Neuronal stem cell (in vitro differentiated cells): ENCODE results near the gene PPARD.

Experiments
- DNase-seq: peaks from one replicate; pipeline ENCODE4 v3.0.0-alpha.2; 2013; ENCODE audit warnings: low spot score
- H2AFZ ChIP-seq: one replicate; pipeline ENCODE4 v1.6.1; 2013; ENCODE audit warnings: mild to moderate bottlenecking, low read length, inconsistent platforms
- H2AK5ac ChIP-seq: 2 replicates; pipeline ENCODE4 v1.6.1; 2013; ENCODE audit warnings: low read depth, mild to moderate bottlenecking, inconsistent platforms, low read length, moderate library complexity, mixed read lengths
- H2BK120ac ChIP-seq: 2 replicates; pipeline ENCODE4 v1.6.1; 2013; ENCODE audit warnings: low read depth, mild to moderate bottlenecking, inconsistent platforms, low read length, moderate library complexity, mixed read lengths
- H2BK12ac ChIP-seq: one replicate; pipeline ENCODE4 v1.6.1; 2013; ENCODE audit warnings: low read length, inconsistent platforms
- H2BK15ac ChIP-seq: 2 replicates; pipeline ENCODE4 v1.6.1; 2013; ENCODE audit warnings: mild to moderate bottlenecking, low read length, inconsistent platforms, mixed read lengths
- H2BK5ac ChIP-seq: one replicate; pipeline ENCODE4 v1.6.1; 2013; ENCODE audit warnings: inconsistent platforms, mild to moderate bottlenecking, low read length, moderate library complexity
- H3K14ac ChIP-seq: one replicate; pipeline ENCODE4 v1.6.1; 2013; ENCODE audit warnings: low read length, inconsistent platforms
- H3K18ac ChIP-seq: 2 replicates; pipeline ENCODE4 v1.6.1; 2013; ENCODE audit warnings: low read length, inconsistent platforms
- H3K23ac ChIP-seq: 2 replicates; pipeline ENCODE4 v1.6.1; 2013; ENCODE audit warnings: low read depth, mild to moderate bottlenecking, mixed read lengths, low read length, inconsistent platforms; ENCODE audit not compliant: poor library complexity
- H3K27ac ChIP-seq: replicated peaks from 3 replicates; pipeline ENCODE4 v1.5.1; 2013; ENCODE audit warnings: low read length, inconsistent platforms
- H3K27me3 ChIP-seq, 3 experiments: 2 replicates each; pipeline ENCODE4 v1.6.1; 2013; ENCODE audit warnings: low read length in 3 of 3, mild to moderate bottlenecking in 2 of 3, inconsistent platforms in 1 of 3, low read depth in 1 of 3, mixed read lengths in 1 of 3, moderate library complexity in 1 of 3; ENCODE audit not compliant: control insufficient read depth in 3 of 3, insufficient read depth in 3 of 3
- H3K36me3 ChIP-seq, 2 donors: replicated peaks in 1 of 2; 2 replicates each; pipeline ENCODE4 v1.6.1; 2013; ENCODE audit warnings: low read length in 2 of 2; ENCODE audit not compliant: control insufficient read depth in 2 of 2, insufficient read depth in 2 of 2
- H3K4ac ChIP-seq: 2 replicates; pipeline ENCODE4 v1.6.1; 2013; ENCODE audit warnings: inconsistent platforms, mild to moderate bottlenecking, low read length, moderate library complexity
- H3K4me1 ChIP-seq, 2 donors: 1 replicate in 1 of 2; 2 replicates in 1 of 2; pipeline ENCODE4 v1.6.1; 2013; ENCODE audit warnings: low read length in 2 of 2, low read depth in 1 of 2; ENCODE audit not compliant: control insufficient read depth in 2 of 2, insufficient read depth in 1 of 2
- H3K4me2 ChIP-seq: one replicate; pipeline ENCODE4 v1.6.1; 2013; ENCODE audit warnings: mild to moderate bottlenecking, low read length, inconsistent platforms; ENCODE audit not compliant: insufficient read depth, poor library complexity, severe bottlenecking
- H3K4me3 ChIP-seq, 2 donors: 2 replicates each; pipeline ENCODE4 v1.5.1; 2013; ENCODE audit warnings: low read length in 2 of 2, mild to moderate bottlenecking in 2 of 2, inconsistent platforms in 1 of 2, moderate library complexity in 1 of 2
- H3K79me1 ChIP-seq: one replicate; pipeline ENCODE4 v1.6.1; 2013; ENCODE audit warnings: low read depth, mild to moderate bottlenecking, inconsistent platforms, low read length, moderate library complexity
- H3K9ac ChIP-seq: one replicate; pipeline ENCODE4 v1.6.1; 2013; ENCODE audit warnings: mild to moderate bottlenecking, low read depth, low read length, inconsistent platforms; ENCODE audit not compliant: poor library complexity
- H3K9me3 ChIP-seq, 2 donors: replicated peaks in 1 of 2; 2 replicates each; pipeline versions ENCODE3 to v1.6.1; 2013; ENCODE audit warnings: low read length in 2 of 2, mild to moderate bottlenecking in 2 of 2, inconsistent platforms in 1 of 2, low read depth in 1 of 2, mixed read lengths in 1 of 2, moderate library complexity in 1 of 2; ENCODE audit not compliant: control insufficient read depth in 2 of 2, insufficient read depth in 1 of 2
- H4K8ac ChIP-seq: one replicate; pipeline ENCODE4 v1.6.1; 2013; ENCODE audit warnings: low read depth, mild to moderate bottlenecking, inconsistent platforms, low read length, moderate library complexity
- H4K91ac ChIP-seq: one replicate; pipeline ENCODE4 v1.6.1; 2013; ENCODE audit warnings: low read length, low read depth, mild to moderate bottlenecking, inconsistent platforms; ENCODE audit not compliant: poor library complexity
- WGBS, 2 donors: extraction: QIAGEN DNeasy Blood & Tissue Kit; methylation state at CpG; one replicate each; pipeline ENCODE4 v1.1.7; 2013; ENCODE audit warnings: missing lambda C conversion rate in 2 of 2, mixed read lengths in 1 of 2; ENCODE audit not compliant: insufficient read length in 2 of 2, insufficient replicate concordance in 1 of 2; ENCODE audit errors: extremely low coverage in 2 of 2; 5-methylcytosine and 5-hydroxymethylcytosine counted together

PPARD gene

DNA sequence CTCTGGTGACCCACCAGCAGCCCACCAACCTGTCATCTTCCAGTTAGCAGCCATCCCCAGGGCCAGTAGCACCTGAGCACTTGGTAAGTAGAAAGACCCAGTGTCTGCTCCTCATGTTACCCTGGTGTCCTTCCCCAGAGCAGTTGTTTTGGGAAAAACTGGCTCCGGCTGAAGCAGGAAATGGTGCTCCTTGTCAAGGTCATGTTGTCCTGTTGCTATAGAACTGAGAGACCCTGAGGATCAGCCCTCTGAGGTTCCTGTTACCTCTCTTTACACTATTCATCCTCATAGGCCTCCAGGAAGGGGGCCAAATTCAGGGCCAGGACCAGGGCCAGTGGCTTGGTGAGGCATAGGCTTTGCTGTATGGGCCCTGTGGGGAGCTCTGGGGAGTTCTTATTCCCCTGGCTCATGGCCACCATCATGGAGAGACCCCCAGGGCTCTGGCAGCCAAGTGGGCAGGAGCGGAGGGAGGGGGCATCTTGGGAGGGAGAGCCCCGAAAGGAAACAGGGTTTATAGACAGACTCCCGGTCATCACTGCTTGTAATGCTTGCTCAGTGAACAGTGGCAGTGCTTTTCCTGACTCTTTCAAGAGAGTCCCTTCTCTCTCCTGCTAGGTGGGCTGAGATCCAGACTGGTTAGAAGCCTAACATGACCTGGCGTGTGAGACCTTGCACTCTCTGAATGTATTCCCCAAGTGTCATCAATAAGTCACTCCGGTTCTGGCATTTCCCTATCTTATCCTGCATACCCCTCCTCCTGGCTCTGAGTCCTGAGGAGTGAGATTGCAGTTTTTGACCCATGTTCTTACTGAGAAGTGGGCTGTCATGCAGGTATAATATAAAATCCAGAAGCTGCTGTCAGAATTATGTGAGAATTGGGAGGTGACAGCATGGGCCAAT lies 50.7 kb downstream of the PPARD start:
- Histone ChIP-seq H3K27ac (no peak overlapping the region), H2BK12ac (no peak overlapping the region), H3K9me3 (peaks cover 0 to 4% of the 10 kb centered on the region in 2 donors), H3K27me3 (no peaks in the 10 kb centered on the region), H2BK120ac (no peak overlapping the region), H3K4me2 (no peak overlapping the region), H2AFZ (no peak overlapping the region), H3K79me1 (no peaks in the 10 kb centered on the region), H3K4me1 (no peaks in the 10 kb centered on the region), H4K91ac (no peak overlapping the region), H3K18ac (no peak overlapping the region), H4K8ac (no peak overlapping the region), H2BK5ac (no peak overlapping the region), H2AK5ac (peak overlapping the region; percentile 32), H3K9ac (no peak overlapping the region), H3K14ac (no peak overlapping the region), H3K36me3 (no peaks in the 10 kb centered on the region), H3K4ac (no peak overlapping the region), H3K23ac (peak overlapping the region; percentile 49), H2BK15ac (no peak overlapping the region), H3K4me3 (no peak overlapping the region)
- no peak for DNase-seq
- no CpG with 5 or more reads among the region's 6 CpGs for WGBS, 2 donors

DNA sequence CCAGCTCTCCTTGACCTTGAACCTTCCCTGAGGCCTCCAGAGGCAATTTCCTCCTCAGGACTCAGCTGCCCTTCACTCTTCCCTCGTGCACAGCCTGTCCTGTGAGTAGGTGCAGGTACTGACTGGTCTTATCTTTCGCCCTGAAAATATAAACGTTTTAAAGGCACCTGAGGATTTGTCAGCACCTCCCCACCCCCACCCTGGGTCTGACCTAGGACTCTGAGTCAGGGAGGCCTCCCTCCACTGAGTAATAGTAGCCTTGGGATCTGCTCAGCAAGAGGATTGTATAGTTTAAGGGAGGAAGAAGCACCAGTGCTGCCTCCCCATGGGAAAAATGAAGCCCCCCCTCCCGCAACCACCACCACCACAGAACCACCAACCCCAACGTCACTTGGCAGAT lies 54.6 kb downstream of the PPARD start:
- H3K9ac ChIP-seq: no peak overlapping the region
- H3K79me1 ChIP-seq: no peaks in the 10 kb centered on the region
- H2BK120ac ChIP-seq: no peak overlapping the region
- no peaks in the 10 kb centered on the region for H3K4me1 ChIP-seq
- H2AK5ac ChIP-seq: no peak overlapping the region
- no peak overlapping the region for H3K4me3 ChIP-seq
- WGBS, 2 donors: no CpG with 5 or more reads among the region's 5 CpGs
- H4K91ac ChIP-seq: no peak overlapping the region
- H3K36me3 ChIP-seq: no peaks in the 10 kb centered on the region
- no peak overlapping the region for H3K4me2 ChIP-seq
- H4K8ac ChIP-seq: no peak overlapping the region
- no peak overlapping the region for H2BK15ac ChIP-seq
- no peak overlapping the region for H3K27ac ChIP-seq
- H3K4ac ChIP-seq: no peak overlapping the region
- DNase-seq: no peak
- no peaks in the 10 kb centered on the region for H3K27me3 ChIP-seq
- H3K14ac ChIP-seq: no peak overlapping the region
- no peak overlapping the region for H2AFZ ChIP-seq
- H3K23ac ChIP-seq: no peak overlapping the region
- H2BK12ac ChIP-seq: no peak overlapping the region
- H2BK5ac ChIP-seq: no peak overlapping the region
- no peak overlapping the region for H3K18ac ChIP-seq
- peaks cover 0 to 5% of the 10 kb centered on the region in 2 donors for H3K9me3 ChIP-seq

DNA sequence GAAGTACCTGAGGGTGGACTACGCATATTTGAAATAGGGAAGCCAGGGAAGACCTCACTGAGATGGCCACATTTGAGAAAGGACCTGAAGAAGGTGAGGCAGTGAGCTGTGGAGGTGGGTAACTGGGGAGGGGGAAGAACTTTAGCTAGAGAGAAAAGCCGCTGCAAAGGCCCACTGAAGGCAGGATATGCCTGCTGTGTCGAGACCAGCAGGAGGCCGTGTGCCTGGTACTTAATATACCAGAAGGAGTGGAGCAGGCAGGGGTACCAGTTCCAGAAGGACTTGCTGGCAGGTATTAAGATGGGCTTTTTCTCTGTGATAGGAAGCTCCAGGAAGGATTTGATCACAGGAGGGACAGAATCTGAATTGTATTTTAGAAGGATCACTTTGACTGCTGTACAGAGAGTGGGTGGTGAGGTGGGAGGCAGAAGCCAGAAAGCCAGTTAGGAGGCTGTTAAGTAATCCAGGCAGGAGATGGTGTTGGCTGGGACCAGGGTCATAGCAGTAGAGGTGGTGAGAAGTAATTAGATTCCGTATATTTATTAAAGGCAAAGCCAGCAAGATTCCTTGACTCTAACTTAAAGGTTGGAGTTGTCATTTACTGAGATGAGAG lies 55.6 kb downstream of the PPARD start:
- Histone ChIP-seq H3K27ac (no peak overlapping the region), H2BK12ac (no peak overlapping the region), H3K9ac (no peak overlapping the region), H3K4ac (no peak overlapping the region), H2BK15ac (no peak overlapping the region), H2AK5ac (no peak overlapping the region), H3K27me3 (no peaks in the 10 kb centered on the region), H3K36me3 (no peaks in the 10 kb centered on the region), H2BK120ac (no peak overlapping the region), H3K4me1 (peaks cover 0 to 8% of the 10 kb centered on the region in 2 donors), H3K4me3 (no peak overlapping the region), H3K4me2 (no peak overlapping the region), H3K23ac (no peak overlapping the region), H3K79me1 (no peaks in the 10 kb centered on the region), H3K18ac (no peak overlapping the region), H2AFZ (no peak overlapping the region), H4K91ac (no peak overlapping the region), H3K14ac (no peak overlapping the region), H4K8ac (no peak overlapping the region), H3K9me3 (peaks cover 0 to 5% of the 10 kb centered on the region in 2 donors), H2BK5ac (no peak overlapping the region)
- no peak for DNase-seq
- no CpG with 5 or more reads among the region's 5 CpGs for WGBS, 2 donors

DNA sequence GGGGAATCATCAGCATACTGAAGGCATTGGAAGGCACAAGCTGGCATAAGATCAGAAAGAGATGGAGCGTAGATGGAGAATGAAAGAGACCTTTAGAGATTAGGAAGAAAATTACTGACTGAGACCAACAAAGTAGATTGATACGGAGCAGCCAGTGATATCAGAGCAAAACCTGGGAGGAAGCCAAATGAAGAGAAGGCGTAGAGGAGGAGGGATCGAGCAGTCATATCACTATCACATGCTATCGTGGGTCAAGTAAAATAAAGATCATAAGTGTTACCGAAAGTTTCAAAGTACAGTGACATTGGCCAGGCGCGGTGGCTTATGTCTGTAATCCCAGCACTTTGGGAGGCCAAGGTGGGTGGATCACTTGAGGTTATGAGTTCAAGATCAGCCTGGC lies 56.2 kb downstream of the PPARD start:
- no peak overlapping the region for H3K4ac ChIP-seq
- H3K79me1 ChIP-seq: no peaks in the 10 kb centered on the region
- no peak overlapping the region for H3K4me2 ChIP-seq
- H4K8ac ChIP-seq: no peak overlapping the region
- H4K91ac ChIP-seq: no peak overlapping the region
- peaks cover 0 to 8% of the 10 kb centered on the region in 2 donors for H3K4me1 ChIP-seq
- no peak overlapping the region for H3K18ac ChIP-seq
- no peak overlapping the region for H3K14ac ChIP-seq
- no peak overlapping the region for H2AFZ ChIP-seq
- H3K9me3 ChIP-seq: peaks cover 0 to 5% of the 10 kb centered on the region in 2 donors
- no peak overlapping the region for H3K9ac ChIP-seq
- no peak overlapping the region for H3K23ac ChIP-seq
- no peak for DNase-seq
- no peak overlapping the region for H3K27ac ChIP-seq
- H2AK5ac ChIP-seq: no peak overlapping the region
- H3K36me3 ChIP-seq: no peaks in the 10 kb centered on the region
- no CpG with 5 or more reads among the region's 8 CpGs for WGBS, 2 donors
- no peak overlapping the region for H2BK5ac ChIP-seq
- H2BK12ac ChIP-seq: no peak overlapping the region
- no peak overlapping the region for H3K4me3 ChIP-seq
- H2BK15ac ChIP-seq: no peak overlapping the region
- H2BK120ac ChIP-seq: no peak overlapping the region
- no peaks in the 10 kb centered on the region for H3K27me3 ChIP-seq
